HG03354 (cell line): ENCODE results near the gene LRRC25.

ENCODE experiments used
- ATAC-seq: cut with Tn5 transposase; IDR thresholded peaks from one replicate; pipeline ENCODE4 v1.9.1; 2021; ENCODE audit warnings: mild to moderate bottlenecking; ENCODE audit not compliant: unreplicated experiment, poor library complexity, severe bottlenecking

The LRRC25 gene

DNA sequence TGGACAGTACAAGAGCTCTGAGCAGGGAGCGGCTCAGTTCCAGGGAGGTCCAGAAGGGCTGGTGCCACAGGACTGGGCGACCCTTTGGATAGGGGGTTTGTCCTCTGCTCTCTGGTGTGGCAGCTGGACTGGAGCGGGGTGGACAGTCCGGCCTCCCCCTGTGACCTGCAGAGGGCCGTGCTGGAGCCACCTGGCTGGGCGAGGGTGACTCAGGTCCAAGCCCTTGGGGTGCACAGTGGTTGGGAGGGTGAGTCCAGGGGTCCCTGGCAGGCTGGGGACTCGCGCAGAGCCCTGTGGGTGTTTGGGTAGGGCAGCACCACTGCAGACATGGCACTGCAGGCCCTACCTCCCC is 29.0 kb upstream of the LRRC25 start:
- ATAC-seq = no peak

DNA sequence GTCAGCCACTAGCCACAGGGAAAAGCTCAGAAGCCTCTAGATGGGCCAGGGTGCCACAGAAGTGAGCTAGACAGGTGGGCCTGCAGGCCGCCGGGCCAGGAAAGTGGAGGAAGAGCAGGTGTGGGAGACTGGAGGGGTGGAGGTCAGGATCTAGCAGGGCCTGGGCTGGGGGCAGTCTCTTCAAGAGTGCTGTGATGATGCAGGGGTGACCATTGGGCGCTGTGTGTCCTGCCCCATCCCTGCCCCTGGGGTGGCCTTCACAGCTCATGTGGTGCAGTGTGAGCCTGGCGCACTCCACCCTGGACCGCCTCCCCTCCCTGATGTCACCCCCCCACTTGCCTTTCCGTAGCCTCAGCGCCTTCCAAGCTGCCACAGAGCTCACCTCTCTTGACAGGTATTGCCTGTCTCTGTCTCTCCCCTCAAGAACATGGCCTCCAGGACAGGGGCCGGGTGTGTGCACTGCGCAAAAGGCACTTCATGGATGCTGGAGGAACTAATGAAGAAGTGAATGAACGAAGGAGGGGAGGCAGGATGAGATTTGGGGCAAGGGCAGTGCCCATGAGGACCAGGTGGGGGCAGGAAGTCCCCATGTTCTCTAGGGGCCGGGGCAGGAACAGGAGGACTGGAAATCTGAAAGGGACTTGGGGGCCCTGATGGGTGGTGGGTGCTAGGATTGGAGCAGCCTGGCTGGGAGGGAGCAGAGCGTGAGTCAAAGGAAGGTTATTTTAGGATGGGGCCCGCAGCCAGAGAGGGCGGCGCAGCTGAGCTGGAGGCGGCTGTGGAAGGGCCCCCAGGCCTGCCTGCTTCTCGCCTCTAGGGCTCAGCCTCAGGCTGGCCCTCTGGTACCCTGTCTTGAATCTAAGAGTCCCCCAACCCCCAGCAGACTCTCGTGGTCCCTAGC is 28.3 kb upstream of the LRRC25 start:
- no peak for ATAC-seq

DNA sequence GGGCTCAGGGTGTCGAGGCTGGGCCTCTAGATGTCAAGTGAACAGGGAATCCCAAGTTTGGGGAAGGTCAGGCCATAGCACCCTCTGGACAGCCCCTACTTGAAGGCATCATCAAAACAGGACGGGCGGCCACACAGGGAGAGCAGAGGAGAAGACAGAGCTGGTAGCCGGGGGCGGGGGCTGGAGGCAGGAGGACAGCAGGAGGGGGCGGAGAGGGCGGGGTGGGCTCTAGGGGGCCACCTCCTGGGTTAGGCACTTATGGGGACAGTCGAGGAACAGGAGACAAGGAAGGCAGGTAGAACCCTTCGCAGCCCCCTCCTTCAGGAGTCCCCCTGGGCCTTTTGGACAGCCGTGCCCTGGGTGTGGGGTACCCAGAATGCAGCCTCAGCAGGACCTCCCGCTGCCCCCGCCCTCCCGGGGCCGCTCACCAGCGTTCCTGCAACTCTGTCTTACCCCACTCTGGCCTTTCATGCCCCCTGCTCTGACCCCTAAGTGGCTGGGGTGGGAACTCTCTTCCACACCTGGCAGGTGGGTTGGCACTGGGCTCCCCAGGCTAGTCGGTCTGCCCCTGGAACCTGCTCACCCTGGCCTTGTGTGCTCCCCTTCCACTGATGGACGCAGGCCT is 27.6 kb upstream of the LRRC25 start:
- ATAC-seq = no peak

DNA sequence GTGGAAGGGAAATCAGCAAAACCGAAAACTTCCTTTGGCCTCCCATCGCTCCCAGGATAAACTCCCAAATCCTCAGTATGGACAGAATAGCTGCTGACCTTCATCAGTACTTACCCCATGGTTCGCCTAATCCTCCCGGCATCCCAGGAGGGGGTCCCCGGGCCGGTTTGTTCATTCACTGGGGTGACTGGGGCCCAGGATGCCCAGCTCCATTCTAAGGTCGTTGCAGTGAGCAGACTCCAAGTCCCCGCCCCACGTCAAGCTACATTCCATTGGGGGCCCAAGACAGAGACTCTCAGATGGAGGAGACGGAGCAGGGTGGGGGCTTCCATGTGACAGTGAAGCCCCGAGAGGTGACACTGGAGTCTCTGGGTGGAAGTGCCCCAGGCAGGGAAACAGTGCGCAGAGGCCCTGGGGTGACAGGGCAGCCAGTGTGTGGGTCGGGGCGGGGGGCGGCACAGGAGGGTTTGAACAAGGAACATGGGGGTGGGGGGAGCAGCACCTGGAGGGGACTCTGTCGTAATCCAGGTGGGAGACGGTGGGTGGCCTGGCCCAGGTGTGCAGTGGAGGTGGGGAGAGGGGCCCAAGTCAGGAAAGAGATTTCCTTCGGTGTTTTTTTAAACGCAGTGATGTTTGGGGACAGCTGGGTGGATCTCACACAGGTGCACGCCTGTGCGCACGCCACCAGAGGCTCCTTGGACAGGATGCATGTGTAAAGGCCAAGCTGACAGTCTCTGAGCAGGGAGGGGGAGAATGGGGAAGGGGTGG is 26.9 kb upstream of the LRRC25 start:
- no peak for ATAC-seq

DNA sequence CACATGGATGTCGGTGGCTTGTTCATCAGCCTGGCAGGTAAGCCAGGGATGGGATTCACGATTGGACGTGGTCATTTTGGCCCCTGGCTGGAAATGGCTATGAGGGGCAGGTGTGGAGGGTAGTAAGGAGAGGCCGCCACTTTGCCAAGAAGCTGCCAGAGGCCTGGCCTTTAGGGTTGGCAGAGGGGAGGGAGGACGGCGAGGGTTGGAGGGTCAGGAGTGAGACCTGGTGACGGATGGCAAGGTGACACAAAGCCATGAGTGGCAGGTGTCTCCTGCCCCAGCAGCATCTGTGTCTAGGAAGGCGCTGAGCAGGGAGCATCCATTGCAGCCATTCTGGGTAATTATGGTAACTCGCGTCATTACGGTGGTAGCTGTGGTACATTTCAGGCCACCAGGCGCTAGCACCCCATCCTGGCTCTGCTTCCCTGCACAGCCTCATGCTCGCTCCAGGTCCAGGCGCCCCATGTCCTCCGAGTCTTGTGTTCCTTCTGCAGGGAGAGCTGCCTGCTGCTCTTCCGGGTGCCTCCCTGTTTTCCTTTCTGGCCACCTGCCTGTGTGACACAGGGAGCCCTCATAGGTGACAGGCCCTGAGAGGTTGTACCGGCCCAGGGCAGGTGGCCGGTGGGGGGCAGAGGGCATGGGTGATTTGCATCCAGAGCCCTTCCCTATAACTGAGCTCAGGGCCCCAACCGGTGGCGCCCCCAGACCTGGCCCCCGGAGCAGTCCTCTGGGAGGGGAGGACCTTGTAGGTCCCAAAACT is 26.0 kb upstream of the LRRC25 start:
- no peak for ATAC-seq

DNA sequence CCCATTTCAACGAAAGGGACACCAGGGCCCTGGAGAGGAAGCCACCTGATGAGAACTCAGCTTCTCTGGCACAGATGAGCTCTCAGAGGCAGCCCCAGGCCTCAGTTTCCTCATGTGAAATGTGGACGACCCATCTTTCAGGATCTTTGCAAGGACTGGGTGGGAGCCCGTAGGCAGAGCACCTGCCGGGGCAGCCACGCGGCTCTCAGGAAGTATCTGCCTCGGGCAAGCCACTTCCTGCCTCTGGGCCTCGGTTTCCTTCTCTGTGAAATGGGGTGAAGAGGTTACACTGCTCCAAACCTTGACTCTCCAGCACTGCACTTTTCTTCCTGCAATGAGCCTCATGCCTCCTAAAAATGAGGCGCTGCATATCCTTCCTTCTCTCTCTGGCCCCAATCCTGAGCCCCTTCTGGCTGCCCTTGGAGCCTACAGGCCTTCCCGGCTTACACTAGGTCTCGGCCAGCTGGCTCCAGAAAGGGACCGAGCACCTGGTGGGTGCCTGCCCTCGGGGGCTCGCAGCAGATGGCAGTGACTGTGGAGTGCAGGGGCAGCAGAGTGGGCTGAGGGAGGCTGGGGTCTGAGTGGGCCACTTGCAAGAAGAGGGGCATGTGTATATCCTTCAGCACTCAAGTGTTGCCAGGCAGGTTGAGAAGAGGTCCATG is 25.2 kb upstream of the LRRC25 start:
- ATAC-seq = no peak

DNA sequence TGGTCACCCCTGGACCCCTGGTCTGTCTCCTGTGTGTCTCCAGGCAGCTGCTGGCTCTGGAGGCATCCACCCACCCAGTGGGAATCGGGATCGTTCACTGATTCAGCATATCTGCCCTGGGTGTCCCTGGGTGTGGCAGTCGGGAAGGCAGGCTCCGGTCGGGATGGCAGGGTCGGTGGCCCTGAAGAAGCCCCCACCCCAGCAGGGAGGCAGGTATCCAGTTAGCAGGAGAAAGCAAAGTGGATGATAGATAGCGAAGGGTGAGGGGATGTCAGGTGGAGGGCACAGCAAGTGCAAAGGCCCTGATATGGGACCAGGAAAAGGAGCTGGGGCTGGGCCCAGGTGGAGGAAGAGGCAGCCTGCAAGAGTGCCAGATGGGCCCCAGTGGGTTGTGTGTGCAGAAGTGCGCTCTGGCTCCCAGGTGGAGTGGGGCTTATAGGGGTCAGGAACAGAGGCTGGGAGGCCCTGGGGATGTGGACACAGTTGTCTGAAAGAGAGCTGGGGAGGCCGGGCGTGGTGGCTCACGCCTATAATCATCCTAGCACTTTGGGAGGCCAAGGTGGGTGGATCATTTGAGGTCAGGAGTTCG is 24.0 kb upstream of the LRRC25 start:
- no peak for ATAC-seq

DNA sequence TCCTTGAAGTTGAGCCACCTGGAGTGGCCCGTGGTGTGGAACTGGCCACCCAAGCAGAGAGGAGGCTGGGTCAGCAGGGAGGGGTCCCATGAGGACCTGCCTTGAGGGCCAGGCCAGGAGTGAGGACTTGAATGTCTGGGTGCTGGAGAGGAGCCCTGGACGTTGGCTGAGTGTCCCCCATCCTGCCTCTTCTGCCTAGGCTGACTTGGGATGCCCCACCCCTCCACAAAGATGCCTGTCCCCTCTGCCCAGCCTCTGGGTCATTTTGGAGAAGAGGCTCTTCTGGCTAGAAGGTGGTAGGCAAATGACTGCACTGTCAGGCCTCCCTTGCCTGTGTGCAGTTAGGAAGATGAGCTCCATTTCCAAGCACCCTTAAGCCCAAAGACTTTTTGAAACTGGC is 23.5 kb upstream of the LRRC25 start:
- ATAC-seq = no peak

DNA sequence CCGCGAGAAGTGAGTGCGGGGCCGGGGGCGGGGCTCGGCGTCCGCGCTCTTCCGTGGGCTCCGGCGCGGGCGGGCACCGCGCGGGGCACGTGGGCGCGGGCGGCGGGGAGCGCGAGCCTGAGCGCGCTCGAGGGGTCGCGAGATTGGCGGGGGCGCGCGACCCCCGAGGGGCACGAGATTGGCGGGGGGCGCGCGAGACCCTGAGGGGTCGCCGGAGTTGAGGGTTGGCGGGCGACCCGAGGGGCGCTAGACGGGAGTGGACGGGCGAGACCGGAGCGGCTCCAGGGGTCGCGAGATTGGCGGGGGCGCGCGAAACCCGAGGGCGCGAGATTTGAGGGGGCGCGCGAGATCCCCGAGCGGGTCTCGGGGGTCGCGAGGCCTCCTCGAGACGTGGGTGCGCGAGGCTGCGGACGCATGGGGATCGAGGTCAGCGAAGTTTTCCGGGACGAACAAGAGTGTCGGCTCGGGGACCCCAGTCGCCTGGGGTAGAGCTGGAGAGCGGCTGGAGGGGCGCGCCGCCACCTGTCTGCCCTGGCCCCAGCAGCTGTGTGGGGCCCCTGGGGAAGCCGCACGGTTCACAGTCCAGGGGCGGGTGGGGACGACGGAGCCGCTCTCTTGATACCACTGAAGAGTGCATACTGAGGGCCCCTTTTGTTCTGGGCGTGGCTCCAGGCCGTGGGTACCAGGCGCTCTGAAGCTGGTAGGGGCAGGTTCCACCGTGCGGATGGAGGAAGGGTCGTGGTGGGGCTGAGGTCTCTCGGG is 22.5 kb upstream of the LRRC25 start:
- ATAC-seq = no peak

DNA sequence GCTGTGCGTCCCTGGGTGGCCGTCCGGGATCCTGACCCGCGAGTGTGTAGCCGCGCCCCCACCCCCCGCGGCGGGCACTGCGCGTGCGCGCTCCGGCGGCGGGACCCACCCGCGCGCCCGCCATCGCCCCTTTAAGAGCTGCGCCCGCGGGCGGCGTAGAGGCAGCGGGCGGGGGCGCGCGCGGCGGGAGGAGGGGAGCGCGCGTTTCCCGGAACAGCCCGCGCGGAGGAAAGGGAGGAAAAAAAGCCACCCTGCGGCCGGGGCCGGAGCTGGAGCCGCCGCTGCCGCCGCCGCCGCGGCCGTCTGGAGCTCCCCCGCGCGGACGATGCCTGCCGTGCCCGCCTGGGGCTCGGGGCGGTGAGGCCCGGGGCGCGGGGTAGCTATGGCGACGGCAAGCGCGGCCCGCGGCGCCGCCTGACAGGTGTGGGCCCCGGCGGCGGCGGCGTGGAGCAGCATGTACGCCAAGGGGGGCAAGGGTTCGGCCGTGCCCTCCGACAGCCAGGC is 21.8 kb upstream of the LRRC25 start, which contains the start of gene SSBP4:
TSS of gene SSBP4 (plus strand) at position 204 of the 504 bp plus-strand sequence. CDS start at position 455, 251 bp downstream.
- ATAC-seq = peak; percentile 52

DNA sequence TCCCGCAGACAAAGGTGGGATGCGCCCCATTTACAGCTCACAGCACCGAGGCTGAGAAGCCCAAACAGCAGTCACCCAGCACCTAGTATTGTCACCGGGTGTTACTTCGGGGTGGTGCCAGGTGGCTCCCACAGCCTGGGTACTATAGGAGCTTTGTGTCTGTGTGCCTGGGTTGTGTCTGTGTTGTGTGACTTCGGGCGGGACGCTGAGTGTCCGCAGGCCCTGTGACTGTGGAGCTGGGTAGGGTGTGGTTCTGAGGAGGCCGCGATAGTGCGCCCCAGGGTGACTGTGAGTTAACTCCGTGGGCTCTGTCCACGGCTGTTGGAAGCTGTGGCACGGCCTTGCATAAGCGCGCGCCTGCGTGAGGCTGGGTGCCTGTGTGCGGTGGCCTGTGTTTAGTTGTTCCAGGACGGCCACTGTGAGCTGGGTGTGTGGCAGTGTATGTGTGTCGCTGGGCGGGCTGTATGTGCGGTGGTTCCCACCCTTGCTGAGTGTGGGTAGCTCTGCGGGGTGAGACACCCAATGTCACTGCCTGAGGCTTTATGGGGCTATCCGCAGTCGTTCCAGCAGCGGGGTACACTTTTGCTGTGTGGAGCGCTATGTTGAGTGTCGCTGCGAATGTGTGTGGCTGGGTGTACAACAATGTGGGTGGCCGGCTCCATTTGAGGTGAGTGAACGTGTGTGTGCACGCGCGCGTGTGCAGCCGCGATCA is 21.2 kb upstream of the LRRC25 start:
- ATAC-seq = peak; percentile 9

DNA sequence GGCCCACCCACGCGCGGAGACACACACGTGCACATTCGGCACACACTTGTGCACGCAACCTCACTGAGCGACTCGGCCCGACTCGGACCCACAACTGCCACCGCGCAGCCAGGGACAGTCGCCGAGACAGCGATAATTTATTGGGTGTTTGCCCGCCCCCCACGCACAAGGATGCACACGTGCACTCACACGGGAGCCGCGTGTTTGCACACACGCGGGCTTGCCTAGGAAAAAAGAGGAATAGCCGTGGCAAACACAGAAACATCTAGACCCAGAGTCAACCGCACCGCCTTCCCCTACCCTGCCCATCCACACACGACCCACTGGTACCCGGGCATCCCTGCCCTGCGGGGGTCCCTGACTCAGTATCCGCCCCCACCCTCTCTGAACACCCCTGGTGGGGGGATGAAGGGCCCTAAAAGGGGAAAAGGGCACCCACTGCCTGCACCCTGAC is 20.6 kb upstream of the LRRC25 start:
- ATAC-seq = no peak

DNA sequence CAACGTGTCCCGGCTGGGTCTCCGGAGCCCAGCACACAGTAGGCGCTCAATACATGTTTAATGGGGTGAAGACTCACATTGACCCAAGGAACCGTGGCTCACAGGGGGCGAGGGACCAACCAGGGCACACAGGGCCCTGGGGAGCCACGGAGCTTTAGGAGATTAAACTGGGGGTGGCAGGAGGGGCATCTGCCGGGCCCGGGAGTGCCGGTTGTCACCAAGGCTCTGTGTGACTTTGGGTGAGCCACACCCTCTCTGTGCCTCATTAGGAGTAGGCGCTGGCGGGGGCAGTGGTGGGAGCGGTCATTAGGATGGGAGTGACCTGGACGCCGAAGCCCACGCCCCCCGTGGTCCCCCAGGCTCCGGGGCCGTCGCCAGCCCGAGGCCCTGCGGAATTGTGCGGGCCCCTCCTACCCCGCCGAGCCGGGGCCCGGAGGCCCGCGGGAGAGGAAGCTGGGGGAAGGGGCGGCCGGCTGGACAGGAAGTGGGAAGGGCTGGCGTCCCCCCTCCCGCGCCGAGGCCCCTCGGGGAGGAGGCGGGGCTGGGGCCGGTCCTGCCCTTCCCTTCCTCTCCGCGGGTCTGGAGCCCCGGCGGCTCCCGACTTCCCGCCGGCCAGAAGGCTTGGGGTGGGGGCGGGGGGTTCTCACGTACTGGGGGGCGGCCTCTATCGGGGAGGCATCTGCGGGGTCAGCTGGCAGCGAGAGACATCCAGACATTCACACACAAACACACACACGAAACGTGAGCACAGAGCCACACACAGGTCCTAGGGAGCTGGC is 20.0 kb upstream of the LRRC25 start:
- no peak for ATAC-seq

DNA sequence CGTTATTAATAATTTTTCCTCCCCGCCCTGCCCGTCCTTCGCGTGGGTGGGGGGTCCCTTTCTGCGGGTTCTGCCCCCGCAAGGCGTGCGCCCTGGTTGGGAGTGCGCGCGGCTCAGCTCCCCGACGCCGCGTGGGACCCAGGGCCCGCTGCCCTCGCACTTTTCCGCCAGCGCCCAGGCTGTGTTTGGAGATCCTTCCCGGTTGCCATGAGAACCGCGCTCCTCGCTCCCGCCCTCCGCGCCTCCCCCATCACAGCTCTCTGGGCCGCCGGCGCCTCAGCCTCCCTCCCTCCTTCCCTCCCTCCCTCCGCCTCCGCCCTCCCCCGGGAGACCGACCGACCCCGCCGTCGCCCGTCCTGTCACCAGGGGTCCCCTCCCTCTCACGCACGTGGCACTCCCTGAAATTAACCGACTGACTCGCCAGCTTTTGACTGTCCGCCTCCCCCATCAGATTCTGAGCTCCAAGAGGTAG is 19.4 kb upstream of the LRRC25 start:
- ATAC-seq = no peak

DNA sequence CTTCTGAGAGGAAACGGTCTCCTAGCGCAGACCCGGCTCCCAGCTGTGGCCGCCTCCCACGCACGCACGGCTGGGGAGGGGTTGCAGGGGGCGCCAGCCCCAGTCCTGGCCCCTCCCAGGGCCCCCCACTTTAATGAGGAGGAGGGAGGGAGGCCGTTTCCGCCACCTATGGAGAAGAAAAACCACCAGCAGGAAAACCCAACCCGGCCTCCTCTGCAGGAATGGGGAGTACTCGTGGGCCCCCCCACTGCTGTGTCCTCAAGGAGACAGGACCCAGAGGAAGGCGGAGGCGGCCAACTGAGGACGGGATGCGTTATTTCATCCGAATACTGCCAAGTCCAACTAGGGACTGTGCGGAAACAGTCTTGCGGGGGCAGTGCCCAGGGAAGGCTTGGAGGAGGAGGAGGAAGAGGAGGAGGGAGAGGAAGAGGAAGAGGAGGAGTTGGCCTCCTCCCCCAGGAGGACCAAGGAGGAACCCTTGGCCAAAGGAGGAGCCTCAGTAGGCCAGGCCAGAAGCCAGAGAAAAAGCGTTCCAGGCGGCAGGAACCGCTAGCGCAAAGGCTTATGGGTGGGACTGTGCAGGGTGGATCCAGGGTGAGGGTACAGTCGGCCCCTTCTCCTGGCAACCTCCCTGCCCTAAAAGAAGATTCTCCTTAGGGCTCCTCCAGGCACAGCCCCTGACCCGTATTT is 17.9 kb upstream of the LRRC25 start:
- no peak for ATAC-seq
